GM12865 (cell line): ENCODE results near the gene SLC27A4.

Experiments
- DNase-seq: peaks from one replicate; pipeline ENCODE4 v3.0.0; 2010; ENCODE audit warnings: low read depth
- H3K4me3 ChIP-seq: 2 replicates; pipeline ENCODE4 v1.5.1; 2011; ENCODE audit warnings: mild to moderate bottlenecking, low read depth, low read length, control low read depth
- CTCF ChIP-seq: IDR thresholded peaks from 2 replicates; pipeline ENCODE4 v1.5.1; 2011; ENCODE audit warnings: low read length, control low read depth, low read depth, inconsistent platforms; ENCODE audit not compliant: insufficient read depth; ENCODE audit errors: missing control alignments

Gene SLC27A4

GRCh38 chr9:128298535-128299482, 41.5 kb upstream of the SLC27A4 start:
- H3K4me3 ChIP-seq = no peak overlapping the region
- no peak for TF ChIP-seq CTCF
- DNase-seq = no peak

GRCh38 chr9:128304136-128304970, 36.0 kb upstream of the SLC27A4 start:
- TF ChIP-seq CTCF = no peak
- H3K4me3 ChIP-seq = no peak overlapping the region
- no peak for DNase-seq

- TF ChIP-seq CTCF = no peak
- no peak overlapping the region for H3K4me3 ChIP-seq
- DNase-seq = no peak
These were observed 35.4 kb upstream of the SLC27A4 start for GRCh38 chr9:128304971-128305288.

GRCh38 chr9:128309551-128309950, 30.8 kb upstream of the SLC27A4 start:
- no peak for DNase-seq
- H3K4me3 ChIP-seq = no peak overlapping the region
- TF ChIP-seq CTCF = no peak

GRCh38 chr9:128310461-128310860, 29.9 kb upstream of the SLC27A4 start:
- no peak overlapping the region for H3K4me3 ChIP-seq
- no peak for DNase-seq
- no peak for TF ChIP-seq CTCF

GRCh38 chr9:128314697-128315096, 25.6 kb upstream of the SLC27A4 start:
- TF ChIP-seq CTCF = no peak
- no peak overlapping the region for H3K4me3 ChIP-seq
- DNase-seq = no peak
